Measurements from ENCODE around the gene RNU1-2.
"Not testable (repeated sequence)": the region's sequence is repeated elsewhere in the genome, so short reads cannot be mapped to it uniquely, and the experiment has no call there.

Gene RNU1-2

DNA sequence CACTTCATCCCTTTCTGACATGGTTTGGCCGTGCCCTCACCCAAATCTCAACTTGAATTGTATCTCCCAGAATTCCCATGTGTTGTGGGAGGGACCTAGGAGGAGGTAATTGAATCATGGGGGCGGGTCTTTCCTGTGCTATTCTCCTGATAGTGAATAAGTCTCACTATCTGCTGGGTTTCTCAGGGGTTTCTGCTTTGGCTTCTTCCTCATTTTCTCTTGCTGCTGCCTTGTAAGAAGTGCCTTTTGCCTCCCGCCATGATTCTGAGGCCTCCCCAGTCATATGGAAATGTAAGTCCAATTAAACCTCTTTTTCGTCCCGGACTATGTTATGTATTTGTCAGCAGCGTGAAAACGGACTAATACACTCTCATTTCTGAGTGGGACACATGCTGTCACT is 25.8 kb upstream of the RNU1-2 start:
- H2AFZ ChIP-seq (ENCODE audit: low read depth); H3K9ac ChIP-seq; H3K79me2 ChIP-seq (ENCODE audit: insufficient read depth, low read depth); H3K4me1 ChIP-seq (ENCODE audit: low read depth, poor library complexity, severe bottlenecking); H3K4me2 ChIP-seq; H3K36me3 ChIP-seq (ENCODE audit: insufficient read depth); H3K27me3 ChIP-seq (ENCODE audit: insufficient read depth, low read depth); H4K20me1 ChIP-seq (ENCODE audit: insufficient read depth); H3K4me3 ChIP-seq (IDR thresholded peaks at IDR 0.05; ENCODE audit: insufficient read depth, low read depth, low read length); H3K27ac ChIP-seq: not testable (repeated sequence)

DNA sequence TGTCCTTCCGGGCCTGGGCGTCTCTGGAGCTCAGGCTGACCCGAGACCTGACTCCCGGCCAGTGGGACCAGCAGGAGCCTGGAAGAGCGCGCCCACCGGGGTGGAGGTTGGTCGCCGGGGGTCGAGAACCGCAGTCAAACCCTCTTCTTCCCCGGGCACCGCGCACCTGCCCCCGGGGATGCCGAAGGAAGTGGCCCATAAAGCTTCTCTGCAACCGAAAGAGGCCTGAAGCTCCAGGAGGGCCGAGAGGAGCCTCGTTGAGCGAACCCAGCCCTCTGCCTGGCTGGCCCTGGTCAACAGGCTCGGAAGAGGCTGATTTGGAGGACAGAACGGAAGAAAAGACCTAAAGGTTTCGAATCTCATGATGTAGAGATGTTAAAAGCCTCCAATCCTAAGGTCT is 24.6 kb upstream of the RNU1-2 start:
- H4K20me1 ChIP-seq (ENCODE audit: insufficient read depth); H3K27ac ChIP-seq; H3K27me3 ChIP-seq (ENCODE audit: insufficient read depth, low read depth); H3K9ac ChIP-seq; H3K4me3 ChIP-seq (IDR thresholded peaks at IDR 0.05; ENCODE audit: insufficient read depth, low read depth, low read length); H3K4me1 ChIP-seq (ENCODE audit: low read depth, poor library complexity, severe bottlenecking); H2AFZ ChIP-seq (ENCODE audit: low read depth); H3K36me3 ChIP-seq (ENCODE audit: insufficient read depth); H3K79me2 ChIP-seq (ENCODE audit: insufficient read depth, low read depth); H3K4me2 ChIP-seq: not testable (repeated sequence)

DNA sequence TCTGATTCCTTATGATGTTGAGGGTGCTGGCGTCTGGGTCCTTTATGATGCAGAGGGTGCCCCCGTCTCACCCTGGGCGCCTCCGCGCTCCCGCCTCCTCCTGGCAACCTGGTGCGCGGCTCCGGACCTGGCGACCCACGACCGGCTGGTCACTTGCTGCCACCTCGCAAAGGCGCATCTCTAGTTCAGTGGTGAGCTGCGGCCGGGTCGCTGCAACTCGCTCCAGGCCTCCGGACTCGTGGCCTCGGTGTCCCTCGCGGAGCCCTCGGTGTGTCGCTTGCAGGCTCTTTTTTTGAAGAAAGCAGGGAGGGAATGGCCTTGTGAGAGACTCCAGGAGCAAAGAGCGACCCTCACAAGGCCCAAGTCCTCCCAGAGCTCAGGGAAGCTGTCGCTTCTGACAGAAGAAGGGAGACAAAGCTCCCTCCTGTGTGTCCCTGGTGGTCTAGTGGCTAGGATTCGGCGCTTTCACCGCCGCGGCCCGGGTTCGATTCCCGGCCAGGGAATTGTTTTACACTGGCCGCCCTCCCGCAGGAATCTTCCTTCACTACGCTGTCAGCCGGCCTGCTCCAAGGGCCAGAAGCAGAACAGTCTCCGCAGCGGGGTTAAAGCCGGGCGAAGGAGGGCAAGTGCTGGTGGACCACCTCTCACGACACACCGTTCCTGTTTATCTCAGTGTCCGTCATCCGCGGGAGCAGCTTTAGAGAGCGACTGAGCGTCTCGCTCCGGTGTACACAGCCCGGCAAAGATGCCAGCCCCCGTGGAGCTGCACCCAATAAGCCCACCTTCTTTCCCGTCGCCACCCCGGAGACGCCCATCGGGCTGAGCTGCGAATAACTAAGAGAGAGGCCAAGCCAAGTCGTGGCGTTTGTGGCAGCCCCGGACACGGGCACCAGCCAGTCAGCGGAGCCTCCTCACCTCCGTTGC is 23.4 kb upstream of the RNU1-2 start:
- H3K4me2 ChIP-seq; H3K9ac ChIP-seq; H3K4me1 ChIP-seq (ENCODE audit: low read depth, poor library complexity, severe bottlenecking); H3K27me3 ChIP-seq (ENCODE audit: insufficient read depth, low read depth); H2AFZ ChIP-seq (ENCODE audit: low read depth); H3K27ac ChIP-seq; H3K4me3 ChIP-seq (IDR thresholded peaks at IDR 0.05; ENCODE audit: insufficient read depth, low read depth, low read length); H3K79me2 ChIP-seq (ENCODE audit: insufficient read depth, low read depth); H3K36me3 ChIP-seq (ENCODE audit: insufficient read depth); H4K20me1 ChIP-seq (ENCODE audit: insufficient read depth): not testable (repeated sequence)

DNA sequence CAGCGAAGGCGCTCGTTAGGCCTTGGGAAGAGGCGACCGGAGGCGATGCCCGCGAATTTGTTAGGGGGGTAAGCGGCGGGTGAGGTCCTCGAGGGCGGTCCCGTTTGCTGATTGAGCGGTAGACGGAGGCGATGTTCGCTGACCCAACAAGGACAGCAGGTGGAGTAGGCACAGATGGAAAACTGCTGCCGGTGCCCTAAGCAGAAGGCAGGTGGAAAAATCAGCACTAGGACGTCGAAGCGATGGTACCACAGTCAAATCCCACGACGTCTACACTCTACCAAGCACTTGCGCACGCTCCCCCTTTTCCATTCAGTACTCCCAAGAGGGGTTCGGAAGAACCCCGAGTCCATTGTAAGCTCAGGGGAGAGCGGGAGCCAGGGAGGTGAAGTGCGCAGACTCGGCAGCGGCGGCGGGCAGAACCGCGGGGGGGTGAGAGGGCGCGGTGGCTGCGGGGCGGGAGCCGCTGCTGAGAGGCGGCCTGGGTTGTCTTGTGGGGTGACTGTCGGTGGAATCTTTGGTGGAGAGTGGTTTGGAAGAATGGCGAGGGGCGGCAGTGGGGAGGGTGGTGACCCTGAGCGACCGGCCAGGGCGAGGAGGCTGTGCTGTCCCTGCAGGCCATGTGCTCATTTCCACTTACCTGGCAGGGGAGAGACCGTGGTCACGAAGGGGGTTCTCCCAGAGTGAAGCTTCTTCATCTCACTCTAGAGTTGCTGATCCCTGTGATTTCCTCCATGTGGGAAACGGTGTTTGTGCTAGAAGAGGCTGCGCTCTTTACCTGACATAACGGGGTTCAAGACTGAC is 22.5 kb upstream of the RNU1-2 start:
- not testable (repeated sequence) for H3K27ac ChIP-seq; H3K36me3 ChIP-seq (ENCODE audit: insufficient read depth); H3K4me3 ChIP-seq (IDR thresholded peaks at IDR 0.05; ENCODE audit: insufficient read depth, low read depth, low read length); H3K4me1 ChIP-seq (ENCODE audit: low read depth, poor library complexity, severe bottlenecking); H3K79me2 ChIP-seq (ENCODE audit: insufficient read depth, low read depth); H4K20me1 ChIP-seq (ENCODE audit: insufficient read depth); H3K4me2 ChIP-seq; H3K27me3 ChIP-seq (ENCODE audit: insufficient read depth, low read depth); H3K9ac ChIP-seq; H2AFZ ChIP-seq (ENCODE audit: low read depth)

DNA sequence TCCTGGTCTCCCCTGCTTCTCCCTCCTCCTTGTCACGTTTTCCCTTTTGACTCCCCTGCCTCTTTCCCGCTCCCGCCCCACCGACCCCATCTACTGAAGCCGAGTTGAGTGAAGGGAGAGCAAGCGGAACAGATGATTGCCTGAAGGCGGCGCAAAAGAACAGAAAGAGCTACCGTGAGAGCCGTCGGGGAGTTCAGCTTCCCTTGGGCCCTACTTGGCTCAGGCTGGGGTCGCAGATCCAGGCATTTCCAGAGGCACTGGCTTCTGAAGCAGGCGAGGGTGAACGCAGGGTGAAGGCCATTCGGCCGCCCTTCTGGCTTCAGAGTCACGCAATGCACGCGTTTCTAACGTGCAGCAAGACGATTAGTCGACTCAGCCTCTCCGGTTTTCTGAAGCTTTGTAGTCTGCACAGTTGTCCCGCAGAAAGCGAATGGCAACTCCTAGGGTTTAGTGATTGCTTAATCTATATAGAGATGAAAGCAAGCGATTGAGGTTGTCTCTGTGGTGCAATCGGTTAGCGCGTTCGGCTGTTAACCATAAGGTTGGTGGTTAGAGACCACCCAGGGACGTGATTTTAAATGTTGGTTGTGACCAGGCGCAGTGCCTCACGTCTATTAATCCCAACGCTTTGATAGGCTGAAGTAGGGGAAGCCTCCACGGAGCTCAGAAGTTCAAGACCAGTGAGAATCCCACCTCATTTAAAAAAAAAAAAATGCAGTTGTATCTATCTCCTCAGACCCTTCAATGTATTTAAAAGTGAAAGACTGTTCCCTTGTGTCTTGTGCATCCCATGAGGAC is 20.6 kb upstream of the RNU1-2 start:
- H2AFZ ChIP-seq (ENCODE audit: low read depth); H3K4me1 ChIP-seq (ENCODE audit: low read depth, poor library complexity, severe bottlenecking); H3K36me3 ChIP-seq (ENCODE audit: insufficient read depth); H3K27me3 ChIP-seq (ENCODE audit: insufficient read depth, low read depth); H3K27ac ChIP-seq; H3K9ac ChIP-seq; H3K4me3 ChIP-seq (IDR thresholded peaks at IDR 0.05; ENCODE audit: insufficient read depth, low read depth, low read length); H3K4me2 ChIP-seq; H4K20me1 ChIP-seq (ENCODE audit: insufficient read depth); H3K79me2 ChIP-seq (ENCODE audit: insufficient read depth, low read depth): not testable (repeated sequence)

GRCh38 chr1:16881742-16882141 is 14.0 kb upstream of the RNU1-2 start:
- H3K9ac ChIP-seq; H3K4me1 ChIP-seq (ENCODE audit: low read depth, poor library complexity, severe bottlenecking); H3K36me3 ChIP-seq (ENCODE audit: insufficient read depth); H3K27me3 ChIP-seq (ENCODE audit: insufficient read depth, low read depth); H3K4me3 ChIP-seq (IDR thresholded peaks at IDR 0.05; ENCODE audit: insufficient read depth, low read depth, low read length); H3K27ac ChIP-seq; H2AFZ ChIP-seq (ENCODE audit: low read depth); H4K20me1 ChIP-seq (ENCODE audit: insufficient read depth); H3K79me2 ChIP-seq (ENCODE audit: insufficient read depth, low read depth); H3K4me2 ChIP-seq: not testable (repeated sequence)

DNA sequence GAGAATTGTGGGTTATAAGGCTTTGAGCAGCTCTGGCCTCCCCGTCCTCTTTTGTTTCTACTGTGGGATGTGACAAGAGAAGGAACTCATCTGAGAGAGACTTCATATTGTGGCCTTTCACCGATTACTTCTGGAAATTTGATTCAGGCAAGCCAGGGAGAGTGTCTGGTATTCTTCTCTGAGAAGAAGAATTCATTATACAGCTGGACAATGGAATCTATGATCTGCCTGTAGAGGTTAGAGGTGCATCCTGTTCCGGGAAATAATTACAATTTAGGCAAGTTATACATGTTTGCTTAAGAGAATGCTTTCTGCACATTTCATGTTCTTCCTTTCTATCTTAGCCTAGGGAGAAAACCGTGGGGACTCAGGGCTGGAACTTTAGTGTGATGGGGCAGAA is 12.8 kb upstream of the RNU1-2 start:
- Histone ChIP-seq H3K9ac (no peak overlapping the region), H4K20me1 (ENCODE audit: insufficient read depth) (no peaks in the 10 kb centered on the region), H3K4me1 (ENCODE audit: low read depth, poor library complexity, severe bottlenecking) (no peaks in the 10 kb centered on the region), H3K36me3 (ENCODE audit: insufficient read depth) (no peaks in the 10 kb centered on the region), H2AFZ (ENCODE audit: low read depth) (no peak overlapping the region), H3K27me3 (ENCODE audit: insufficient read depth, low read depth) (no peaks in the 10 kb centered on the region; the same call in 1 of the 2 replicates), H3K27ac (no peak overlapping the region), H3K4me2 (no peak overlapping the region), H3K79me2 (ENCODE audit: insufficient read depth, low read depth) (no peaks in the 10 kb centered on the region), H3K4me3 (IDR thresholded peaks at IDR 0.05; ENCODE audit: insufficient read depth, low read depth, low read length) (no peak overlapping the region)
- no peak for TF ChIP-seq CTCF (conservative IDR thresholded peaks at IDR 0.05; ENCODE audit: low read depth, low read length)

GRCh38 chr1:16884487-16884886 is 11.3 kb upstream of the RNU1-2 start:
- not testable (repeated sequence) for H3K4me1 ChIP-seq (ENCODE audit: low read depth, poor library complexity, severe bottlenecking); H3K27me3 ChIP-seq (ENCODE audit: insufficient read depth, low read depth); H3K27ac ChIP-seq; H3K9ac ChIP-seq; H4K20me1 ChIP-seq (ENCODE audit: insufficient read depth); H3K4me3 ChIP-seq (IDR thresholded peaks at IDR 0.05; ENCODE audit: insufficient read depth, low read depth, low read length); H3K79me2 ChIP-seq (ENCODE audit: insufficient read depth, low read depth); H2AFZ ChIP-seq (ENCODE audit: low read depth); H3K36me3 ChIP-seq (ENCODE audit: insufficient read depth); H3K4me2 ChIP-seq

All from KMS-11 (cell line).